A673 (cell line): Measurements from ENCODE around the gene HMG20A.

Experiments
- EZH2 ChIP-seq: fragments of 200-600 bp; sonication (generic); IDR thresholded peaks from 2 replicates; pipeline ENCODE4 v1.6.1; 2017; ENCODE audit warnings: borderline replicate concordance, low read depth, mild to moderate bottlenecking, mixed read lengths, antibody characterized with exemption, low read length; ENCODE audit not compliant: poor library complexity, severe bottlenecking
- TF ChIP-seq, protein P1 (sequence below): fragments of 300-800, 200-600 bp; sonication (generic); conservative IDR thresholded peaks from 2 replicates; pipeline ENCODE4 v1.5.1; 2017; ENCODE audit warnings: low read depth, mild to moderate bottlenecking, antibody characterized with exemption, low read length, moderate library complexity, mixed read lengths

DNA sequence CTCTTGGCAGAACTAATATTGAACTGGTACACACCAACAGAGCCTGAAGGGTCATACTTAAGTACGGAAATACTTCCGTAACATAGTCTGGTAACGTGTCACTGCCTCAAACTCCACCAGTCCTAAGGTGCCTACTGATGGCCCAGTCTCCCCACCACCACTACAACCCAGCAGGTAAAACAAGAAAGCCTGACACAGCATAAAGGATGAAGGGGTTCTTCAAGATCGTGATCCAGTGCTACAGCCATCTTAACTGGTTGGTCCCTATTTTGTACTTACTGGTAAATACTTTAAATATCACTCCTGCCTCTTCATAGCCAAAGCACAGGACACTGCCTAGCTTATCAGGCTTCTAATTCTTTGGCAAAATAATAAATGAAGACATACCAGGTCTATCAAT, 47.2 kb upstream of the HMG20A start:
- TF ChIP-seq, protein P1, sequence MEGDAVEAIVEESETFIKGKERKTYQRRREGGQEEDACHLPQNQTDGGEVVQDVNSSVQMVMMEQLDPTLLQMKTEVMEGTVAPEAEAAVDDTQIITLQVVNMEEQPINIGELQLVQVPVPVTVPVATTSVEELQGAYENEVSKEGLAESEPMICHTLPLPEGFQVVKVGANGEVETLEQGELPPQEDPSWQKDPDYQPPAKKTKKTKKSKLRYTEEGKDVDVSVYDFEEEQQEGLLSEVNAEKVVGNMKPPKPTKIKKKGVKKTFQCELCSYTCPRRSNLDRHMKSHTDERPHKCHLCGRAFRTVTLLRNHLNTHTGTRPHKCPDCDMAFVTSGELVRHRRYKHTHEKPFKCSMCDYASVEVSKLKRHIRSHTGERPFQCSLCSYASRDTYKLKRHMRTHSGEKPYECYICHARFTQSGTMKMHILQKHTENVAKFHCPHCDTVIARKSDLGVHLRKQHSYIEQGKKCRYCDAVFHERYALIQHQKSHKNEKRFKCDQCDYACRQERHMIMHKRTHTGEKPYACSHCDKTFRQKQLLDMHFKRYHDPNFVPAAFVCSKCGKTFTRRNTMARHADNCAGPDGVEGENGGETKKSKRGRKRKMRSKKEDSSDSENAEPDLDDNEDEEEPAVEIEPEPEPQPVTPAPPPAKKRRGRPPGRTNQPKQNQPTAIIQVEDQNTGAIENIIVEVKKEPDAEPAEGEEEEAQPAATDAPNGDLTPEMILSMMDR, result no peak
- no peak for TF ChIP-seq EZH2
